Measurements from ENCODE around the gene STXBP4.

The STXBP4 gene

DNA sequence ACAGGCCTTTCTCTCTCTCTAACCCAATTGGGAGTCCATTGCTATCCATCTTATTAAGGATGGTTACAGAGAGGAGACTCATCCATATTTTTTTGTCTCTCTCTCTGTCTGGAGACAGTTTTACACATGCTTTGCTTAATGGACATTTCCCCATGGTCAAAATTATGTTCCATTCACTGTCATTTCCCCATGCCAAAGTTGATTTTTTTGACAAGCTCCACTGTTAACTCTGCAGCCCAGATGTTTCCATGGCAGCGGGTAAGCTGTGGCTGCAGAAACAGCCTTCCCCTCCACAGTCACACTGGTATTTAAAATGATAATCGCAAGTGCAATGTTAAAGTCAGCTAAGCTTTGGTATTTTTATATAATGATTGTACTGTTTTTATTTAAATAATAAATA lies 232.3 kb downstream of the STXBP4 start:
- H3K9me3 ChIP-seq (ENCODE audit: control insufficient read depth in 1 of 2, low read length in 2 of 2) = no peaks in the 10 kb centered on the region
- no peaks in the 10 kb centered on the region for H3K36me3 ChIP-seq (ENCODE audit: control insufficient read depth in 1 of 2, insufficient read depth in 2 of 2, low read length in 2 of 2)
- no peaks in the 10 kb centered on the region for H3K27me3 ChIP-seq (ENCODE audit: control insufficient read depth in 1 of 2, insufficient read depth in 2 of 2, low read length in 2 of 2)
- H3K9ac ChIP-seq (ENCODE audit: low read depth in 1 of 2, low read length in 2 of 2) = no peak overlapping the region
- H3K4me3 ChIP-seq (ENCODE audit: low read depth in 1 of 2, low read length in 2 of 2) = no peak overlapping the region
- H3K27ac ChIP-seq (ENCODE audit: low read depth, low read length) = no peak overlapping the region
- H3K4me1 ChIP-seq (ENCODE audit: control insufficient read depth in 1 of 2, insufficient read depth in 2 of 2, low read length in 2 of 2) = no peaks in the 10 kb centered on the region

DNA sequence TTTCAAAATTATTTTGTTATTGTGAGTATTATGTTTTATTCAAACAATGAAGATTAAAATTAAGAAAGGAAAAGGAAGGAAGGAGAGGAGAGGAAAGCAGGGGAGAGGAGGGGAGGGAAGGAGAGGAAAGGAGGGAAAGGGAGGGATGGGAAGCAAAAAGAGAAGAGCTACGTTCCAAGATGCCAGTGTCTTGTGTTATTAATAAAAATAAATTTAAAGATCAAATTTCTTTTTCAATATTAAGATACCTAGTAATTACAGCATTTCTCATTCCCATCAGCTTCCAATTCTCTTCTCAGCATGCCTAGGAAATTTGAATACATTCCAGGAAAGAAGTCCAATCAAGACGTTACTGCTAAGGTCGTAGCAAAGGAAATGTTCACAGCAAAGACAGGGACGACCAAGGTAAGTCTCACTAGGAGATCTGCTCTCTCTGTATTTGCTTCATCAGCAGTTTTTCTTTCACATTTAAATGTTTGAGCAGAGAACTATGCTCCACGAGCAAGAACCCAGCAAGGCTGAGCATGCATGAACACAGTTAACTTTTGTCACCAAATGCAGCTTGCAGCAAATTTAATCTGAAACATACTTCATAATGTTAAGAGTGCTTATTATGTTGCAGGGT lies 232.9 kb downstream of the STXBP4 start:
- H3K4me3 ChIP-seq (ENCODE audit: low read depth in 1 of 2, low read length in 2 of 2) = no peak overlapping the region
- H3K36me3 ChIP-seq (ENCODE audit: control insufficient read depth in 1 of 2, insufficient read depth in 2 of 2, low read length in 2 of 2) = no peaks in the 10 kb centered on the region
- no peaks in the 10 kb centered on the region for H3K4me1 ChIP-seq (ENCODE audit: control insufficient read depth in 1 of 2, insufficient read depth in 2 of 2, low read length in 2 of 2)
- no peaks in the 10 kb centered on the region for H3K27me3 ChIP-seq (ENCODE audit: control insufficient read depth in 1 of 2, insufficient read depth in 2 of 2, low read length in 2 of 2)
- H3K9me3 ChIP-seq (ENCODE audit: control insufficient read depth in 1 of 2, low read length in 2 of 2) = no peaks in the 10 kb centered on the region
- no peak overlapping the region for H3K27ac ChIP-seq (ENCODE audit: low read depth, low read length)
- no peak overlapping the region for H3K9ac ChIP-seq (ENCODE audit: low read depth in 1 of 2, low read length in 2 of 2)

DNA sequence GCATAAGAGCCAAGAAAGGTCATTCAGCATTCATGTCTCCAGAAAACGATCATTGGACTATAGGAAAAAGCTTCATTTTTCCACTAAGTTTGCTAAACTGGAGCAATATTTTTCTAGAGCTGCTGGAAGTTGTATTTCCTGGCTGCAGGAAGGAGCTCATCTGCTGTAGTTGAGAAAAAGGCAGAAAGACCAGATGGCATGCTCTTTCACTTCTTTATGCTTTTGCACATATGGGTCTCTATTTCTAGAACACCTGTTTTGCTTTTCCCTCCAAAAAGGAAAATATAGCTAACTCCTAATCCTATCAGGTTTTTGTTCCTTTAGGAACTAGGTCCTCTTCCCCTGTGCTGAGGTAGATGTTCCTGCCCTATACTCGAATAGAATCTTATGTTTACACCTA lies 234.3 kb downstream of the STXBP4 start:
- Histone ChIP-seq H3K9ac (ENCODE audit: low read depth in 1 of 2, low read length in 2 of 2) (no peak overlapping the region), H3K36me3 (ENCODE audit: control insufficient read depth in 1 of 2, insufficient read depth in 2 of 2, low read length in 2 of 2) (no peaks in the 10 kb centered on the region), H3K4me3 (ENCODE audit: low read depth in 1 of 2, low read length in 2 of 2) (no peak overlapping the region), H3K4me1 (ENCODE audit: control insufficient read depth in 1 of 2, insufficient read depth in 2 of 2, low read length in 2 of 2) (no peaks in the 10 kb centered on the region), H3K9me3 (ENCODE audit: control insufficient read depth in 1 of 2, low read length in 2 of 2) (no peaks in the 10 kb centered on the region), H3K27ac (ENCODE audit: low read depth, low read length) (no peak overlapping the region), H3K27me3 (ENCODE audit: control insufficient read depth in 1 of 2, insufficient read depth in 2 of 2, low read length in 2 of 2) (no peaks in the 10 kb centered on the region)

DNA sequence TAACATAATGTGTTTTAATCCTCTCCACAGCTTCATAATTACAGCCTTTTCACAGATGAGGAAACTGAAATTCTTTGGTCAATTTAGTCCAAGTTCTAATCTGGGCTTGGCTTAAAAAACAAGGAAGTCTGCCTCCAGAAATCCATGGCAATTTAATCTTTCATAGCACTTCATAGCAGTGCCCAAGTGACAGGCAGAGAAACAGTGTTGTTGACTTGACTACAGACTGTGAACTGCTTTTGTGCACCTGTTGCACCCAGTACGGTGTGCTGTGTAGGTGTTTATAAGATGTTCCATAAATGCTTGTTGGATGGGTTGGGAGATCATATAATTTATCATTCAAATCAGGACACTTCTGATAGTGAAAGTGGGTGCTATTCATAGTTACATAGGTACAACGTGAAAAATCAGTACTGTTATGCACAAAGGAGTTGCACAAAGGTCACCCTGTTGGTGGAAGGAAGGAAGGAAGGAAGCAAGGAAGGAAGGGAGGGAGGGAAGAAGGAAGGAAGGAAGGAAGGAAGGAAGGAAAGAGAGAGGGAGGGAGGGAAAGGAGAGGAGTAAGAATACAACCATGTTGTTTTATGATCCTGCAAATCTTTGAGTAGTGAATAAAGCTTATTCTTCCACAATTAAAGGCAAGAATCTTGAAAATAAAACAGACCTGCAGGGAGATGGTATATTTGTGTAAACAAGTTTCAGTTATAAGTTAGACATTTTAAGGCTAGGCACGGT lies 239.7 kb downstream of the STXBP4 start:
- no peak overlapping the region for H3K27ac ChIP-seq (ENCODE audit: low read depth, low read length)
- no peaks in the 10 kb centered on the region for H3K4me1 ChIP-seq (ENCODE audit: control insufficient read depth in 1 of 2, insufficient read depth in 2 of 2, low read length in 2 of 2)
- no peaks in the 10 kb centered on the region for H3K36me3 ChIP-seq (ENCODE audit: control insufficient read depth in 1 of 2, insufficient read depth in 2 of 2, low read length in 2 of 2)
- no peak overlapping the region for H3K4me3 ChIP-seq (ENCODE audit: low read depth in 1 of 2, low read length in 2 of 2)
- no peaks in the 10 kb centered on the region for H3K27me3 ChIP-seq (ENCODE audit: control insufficient read depth in 1 of 2, insufficient read depth in 2 of 2, low read length in 2 of 2)
- no peak overlapping the region for H3K9ac ChIP-seq (ENCODE audit: low read depth in 1 of 2, low read length in 2 of 2)
- no peaks in the 10 kb centered on the region for H3K9me3 ChIP-seq (ENCODE audit: control insufficient read depth in 1 of 2, low read length in 2 of 2)

DNA sequence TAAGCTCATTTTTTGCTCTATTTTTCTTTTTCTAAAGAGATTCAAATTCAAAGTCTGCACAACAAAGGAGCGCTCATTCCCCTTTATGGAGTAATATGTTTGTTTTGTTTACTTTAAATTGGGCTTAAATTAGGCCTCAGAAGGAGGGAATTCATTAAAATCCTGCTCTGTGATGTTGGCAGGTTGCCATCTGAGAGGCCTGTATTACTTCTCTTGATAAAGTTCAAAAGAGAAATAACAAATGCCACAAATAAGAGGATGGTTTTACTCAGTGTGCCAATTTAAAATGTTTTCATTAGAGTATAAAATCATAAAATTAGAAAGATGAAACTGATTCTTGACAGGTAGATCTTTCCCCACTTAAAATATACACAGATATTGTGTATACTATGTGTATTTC lies 241.7 kb downstream of the STXBP4 start:
- Histone ChIP-seq H3K4me3 (ENCODE audit: low read depth in 1 of 2, low read length in 2 of 2) (no peak overlapping the region), H3K4me1 (ENCODE audit: control insufficient read depth in 1 of 2, insufficient read depth in 2 of 2, low read length in 2 of 2) (no peaks in the 10 kb centered on the region), H3K27me3 (ENCODE audit: control insufficient read depth in 1 of 2, insufficient read depth in 2 of 2, low read length in 2 of 2) (no peaks in the 10 kb centered on the region), H3K36me3 (ENCODE audit: control insufficient read depth in 1 of 2, insufficient read depth in 2 of 2, low read length in 2 of 2) (no peaks in the 10 kb centered on the region), H3K9me3 (ENCODE audit: control insufficient read depth in 1 of 2, low read length in 2 of 2) (no peaks in the 10 kb centered on the region), H3K9ac (ENCODE audit: low read depth in 1 of 2, low read length in 2 of 2) (no peak overlapping the region), H3K27ac (ENCODE audit: low read depth, low read length) (no peak overlapping the region)

DNA sequence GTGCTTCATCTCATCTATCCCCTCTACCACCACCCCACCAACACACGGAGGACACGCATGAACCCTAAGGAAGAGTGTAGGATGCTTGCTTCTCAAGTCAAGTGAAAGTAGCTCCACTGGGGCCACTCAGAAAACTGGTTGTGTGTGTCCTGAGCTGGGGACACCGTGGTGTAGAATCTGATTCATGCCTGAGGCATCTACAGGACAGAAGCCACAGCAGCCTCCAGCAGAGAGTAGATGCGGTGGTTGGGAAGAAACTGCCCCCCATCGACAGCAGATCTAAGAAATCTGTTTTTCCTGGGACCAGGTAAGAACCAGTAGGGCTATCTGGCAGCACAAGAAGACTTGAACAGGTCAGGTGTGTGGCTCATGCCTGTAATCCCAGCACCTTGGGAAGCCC lies 244.3 kb downstream of the STXBP4 start:
- H3K27ac ChIP-seq (ENCODE audit: low read depth, low read length) = no peak overlapping the region
- no peaks in the 10 kb centered on the region for H3K36me3 ChIP-seq (ENCODE audit: control insufficient read depth in 1 of 2, insufficient read depth in 2 of 2, low read length in 2 of 2)
- H3K27me3 ChIP-seq (ENCODE audit: control insufficient read depth in 1 of 2, insufficient read depth in 2 of 2, low read length in 2 of 2) = no peaks in the 10 kb centered on the region
- H3K4me3 ChIP-seq (ENCODE audit: low read depth in 1 of 2, low read length in 2 of 2) = no peak overlapping the region
- H3K4me1 ChIP-seq (ENCODE audit: control insufficient read depth in 1 of 2, insufficient read depth in 2 of 2, low read length in 2 of 2) = no peaks in the 10 kb centered on the region
- H3K9me3 ChIP-seq (ENCODE audit: control insufficient read depth in 1 of 2, low read length in 2 of 2) = no peaks in the 10 kb centered on the region
- no peak overlapping the region for H3K9ac ChIP-seq (ENCODE audit: low read depth in 1 of 2, low read length in 2 of 2)

DNA sequence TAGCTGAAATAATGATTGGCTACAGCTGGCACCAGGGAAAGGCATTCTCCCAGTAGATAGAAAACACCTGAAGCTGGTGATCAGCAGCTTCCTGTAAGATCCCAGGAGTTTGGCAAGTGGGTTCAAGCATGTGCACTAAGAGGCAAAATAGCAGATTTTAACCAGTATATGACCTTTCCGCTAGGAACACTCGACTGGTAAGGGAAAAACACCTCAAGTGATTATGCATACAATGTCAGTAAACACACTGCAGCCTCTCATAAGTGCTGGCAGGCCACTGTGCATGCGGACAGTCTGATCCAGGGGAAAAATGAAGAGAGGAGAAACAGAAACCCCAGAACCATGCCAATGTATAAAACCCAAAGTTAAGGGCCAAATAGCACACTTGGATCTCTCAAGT lies 247.1 kb downstream of the STXBP4 start:
- Histone ChIP-seq H3K27me3 (ENCODE audit: control insufficient read depth in 1 of 2, insufficient read depth in 2 of 2, low read length in 2 of 2) (no peaks in the 10 kb centered on the region), H3K9ac (ENCODE audit: low read depth in 1 of 2, low read length in 2 of 2) (no peak overlapping the region), H3K4me1 (ENCODE audit: control insufficient read depth in 1 of 2, insufficient read depth in 2 of 2, low read length in 2 of 2) (no peaks in the 10 kb centered on the region), H3K9me3 (ENCODE audit: control insufficient read depth in 1 of 2, low read length in 2 of 2) (no peaks in the 10 kb centered on the region), H3K27ac (ENCODE audit: low read depth, low read length) (no peak overlapping the region), H3K4me3 (ENCODE audit: low read depth in 1 of 2, low read length in 2 of 2) (no peak overlapping the region), H3K36me3 (ENCODE audit: control insufficient read depth in 1 of 2, insufficient read depth in 2 of 2, low read length in 2 of 2) (no peaks in the 10 kb centered on the region)

DNA sequence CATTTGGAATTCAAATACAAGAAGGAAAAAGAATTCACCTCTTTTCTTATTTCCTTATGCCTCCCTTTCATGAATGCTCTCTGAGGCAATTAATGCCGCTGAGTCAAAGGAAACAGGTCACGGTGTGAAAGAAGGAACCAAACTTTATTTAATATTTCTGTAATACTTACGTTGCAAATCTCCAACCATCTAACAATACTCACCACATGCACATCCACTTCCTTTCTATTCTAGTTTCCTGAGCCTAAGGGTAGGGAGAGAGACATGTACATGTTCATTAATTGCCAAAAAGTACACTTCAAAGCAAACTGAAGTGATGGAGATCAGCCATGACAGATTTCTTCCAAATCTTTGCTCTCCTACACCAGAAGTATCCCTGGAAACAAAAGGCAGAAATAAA lies 248.3 kb downstream of the STXBP4 start:
- H3K9ac ChIP-seq (ENCODE audit: low read depth in 1 of 2, low read length in 2 of 2) = no peak overlapping the region
- no peak overlapping the region for H3K4me3 ChIP-seq (ENCODE audit: low read depth in 1 of 2, low read length in 2 of 2)
- H3K27ac ChIP-seq (ENCODE audit: low read depth, low read length) = no peak overlapping the region
- H3K36me3 ChIP-seq (ENCODE audit: control insufficient read depth in 1 of 2, insufficient read depth in 2 of 2, low read length in 2 of 2) = no peaks in the 10 kb centered on the region
- H3K9me3 ChIP-seq (ENCODE audit: control insufficient read depth in 1 of 2, low read length in 2 of 2) = no peaks in the 10 kb centered on the region
- no peaks in the 10 kb centered on the region for H3K4me1 ChIP-seq (ENCODE audit: control insufficient read depth in 1 of 2, insufficient read depth in 2 of 2, low read length in 2 of 2)
- H3K27me3 ChIP-seq (ENCODE audit: control insufficient read depth in 1 of 2, insufficient read depth in 2 of 2, low read length in 2 of 2) = no peaks in the 10 kb centered on the region

DNA sequence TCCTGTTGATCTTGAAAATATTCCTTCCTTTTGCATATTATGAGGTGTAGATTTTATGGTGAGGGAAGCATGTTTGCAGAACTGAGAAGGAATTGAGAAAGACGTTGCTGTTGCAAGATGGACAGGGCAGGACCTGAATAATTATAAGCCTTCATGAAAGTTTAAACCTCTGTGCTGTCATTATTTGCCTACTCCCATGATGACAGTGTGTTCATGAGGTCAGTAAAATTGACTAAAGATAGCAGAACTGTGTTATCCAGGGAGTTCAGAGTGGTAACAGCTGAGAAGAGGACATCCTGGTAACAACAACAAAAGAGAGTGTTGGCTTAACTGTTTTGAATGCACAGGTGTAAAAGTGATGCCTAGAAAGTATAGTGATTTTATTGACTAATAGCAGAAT lies 250.9 kb downstream of the STXBP4 start:
- Histone ChIP-seq H3K27ac (ENCODE audit: low read depth, low read length) (no peak overlapping the region), H3K36me3 (ENCODE audit: control insufficient read depth in 1 of 2, insufficient read depth in 2 of 2, low read length in 2 of 2) (no peaks in the 10 kb centered on the region), H3K9ac (ENCODE audit: low read depth in 1 of 2, low read length in 2 of 2) (no peak overlapping the region)

DNA sequence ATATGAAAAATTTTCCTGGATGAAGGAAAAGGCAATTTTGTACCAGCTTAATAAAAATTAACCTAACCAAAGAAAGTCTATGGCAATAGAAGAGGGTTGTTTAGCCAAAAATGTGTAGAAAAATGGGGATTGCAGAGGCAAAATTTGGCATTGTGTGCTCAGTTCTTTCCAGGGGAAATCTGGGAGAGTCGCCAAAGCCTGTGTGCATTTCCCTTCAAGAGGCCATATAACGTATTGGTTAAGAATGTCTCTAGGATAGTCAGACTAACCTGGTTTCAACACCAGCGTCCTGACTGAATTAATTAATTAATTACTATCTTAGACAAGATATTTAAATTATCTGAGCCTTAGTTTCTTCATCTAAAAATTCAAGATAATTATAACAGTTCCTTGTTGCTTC lies 251.4 kb downstream of the STXBP4 start:
- Histone ChIP-seq H3K27ac (ENCODE audit: low read depth, low read length) (no peak overlapping the region), H3K9me3 (ENCODE audit: control insufficient read depth in 1 of 2, low read length in 2 of 2) (no peaks in the 10 kb centered on the region), H3K9ac (ENCODE audit: low read depth in 1 of 2, low read length in 2 of 2) (no peak overlapping the region), H3K4me3 (ENCODE audit: low read depth in 1 of 2, low read length in 2 of 2) (no peak overlapping the region), H3K27me3 (ENCODE audit: control insufficient read depth in 1 of 2, insufficient read depth in 2 of 2, low read length in 2 of 2) (no peaks in the 10 kb centered on the region), H3K36me3 (ENCODE audit: control insufficient read depth in 1 of 2, insufficient read depth in 2 of 2, low read length in 2 of 2) (no peaks in the 10 kb centered on the region), H3K4me1 (ENCODE audit: control insufficient read depth in 1 of 2, insufficient read depth in 2 of 2, low read length in 2 of 2) (no peaks in the 10 kb centered on the region)

More for the DNA sequence above, 250.9 kb downstream of the STXBP4 start:
- Histone ChIP-seq H3K9me3 (ENCODE audit: control insufficient read depth in 1 of 2, low read length in 2 of 2) (no peaks in the 10 kb centered on the region), H3K4me3 (ENCODE audit: low read depth in 1 of 2, low read length in 2 of 2) (no peak overlapping the region), H3K27me3 (ENCODE audit: control insufficient read depth in 1 of 2, insufficient read depth in 2 of 2, low read length in 2 of 2) (no peaks in the 10 kb centered on the region), H3K4me1 (ENCODE audit: control insufficient read depth in 1 of 2, insufficient read depth in 2 of 2, low read length in 2 of 2) (no peaks in the 10 kb centered on the region)

Data from duodenal mucosa (tissue), 2 donors.